MM.1S (cell line): ENCODE measurements around the gene GHRL.

Source experiments
- DNase-seq: peaks from one replicate; pipeline ENCODE4 v3.0.0-alpha.2; 2015
- H2AFZ ChIP-seq: fragments of 300-600 bp; sonication (generic); 2 replicates; pipeline ENCODE4 v1.6.0; 2016; ENCODE audit warnings: antibody characterized with exemption, low read length
- H3F3A ChIP-seq: fragments of 300-600 bp; sonication (generic); 2 replicates; pipeline ENCODE4 v1.6.1; 2016; ENCODE audit warnings: mild to moderate bottlenecking, antibody characterized with exemption, low read length, moderate library complexity, mixed read lengths; ENCODE audit not compliant: insufficient read depth
- H3K27ac ChIP-seq: fragments of 300-600 bp; sonication (generic); 2 replicates; pipeline ENCODE4 v1.5.1; 2016; ENCODE audit warnings: mild to moderate bottlenecking, low read length
- H3K27me3 ChIP-seq: fragments of 300-600 bp; sonication (generic); replicated peaks from 2 replicates; pipeline ENCODE4 v1.6.0; 2016; ENCODE audit warnings: low read length; ENCODE audit not compliant: insufficient read depth
- H3K36me3 ChIP-seq: fragments of 300-600 bp; sonication (generic); replicated peaks from 2 replicates; pipeline ENCODE4 v1.6.1; 2016; ENCODE audit warnings: mild to moderate bottlenecking, low read length, mixed read lengths; ENCODE audit not compliant: insufficient read depth
- H3K4me1 ChIP-seq: fragments of 300-600 bp; sonication (generic); 2 replicates; pipeline ENCODE4 v1.6.1; 2016; ENCODE audit warnings: low read length, mixed read lengths
- H3K4me2 ChIP-seq: fragments of 300-600 bp; sonication (generic); 2 replicates; pipeline ENCODE4 v1.6.0; 2016; ENCODE audit warnings: low read depth, low read length
- H3K4me3 ChIP-seq: fragments of 300-600 bp; sonication (generic); 2 replicates; pipeline ENCODE4 v1.5.1; 2016; ENCODE audit warnings: low read length, mixed read lengths
- H3K79me2 ChIP-seq: fragments of 300-600 bp; sonication (generic); 2 replicates; pipeline ENCODE4 v1.6.1; 2016; ENCODE audit warnings: mixed run types, low read length, mixed read lengths
- H3K9ac ChIP-seq: fragments of 300-600 bp; sonication (generic); 2 replicates; pipeline ENCODE4 v1.6.1; 2016; ENCODE audit warnings: low read length, mixed read lengths
- H3K9me2 ChIP-seq: fragments of 300-600 bp; sonication (generic); replicated peaks from 2 replicates; pipeline ENCODE4 v1.6.1; 2016; ENCODE audit warnings: mild to moderate bottlenecking, low read length, mixed read lengths; ENCODE audit not compliant: insufficient read depth
- H3K9me3 ChIP-seq: fragments of 300-600 bp; sonication (generic); replicated peaks from 2 replicates; pipeline ENCODE4 v1.6.1; 2016; ENCODE audit warnings: mild to moderate bottlenecking, low read length, mixed read lengths; ENCODE audit not compliant: insufficient read depth
- H4K20me1 ChIP-seq: fragments of 300-600 bp; sonication (generic); 2 replicates; pipeline ENCODE4 v1.6.1; 2016; ENCODE audit warnings: mild to moderate bottlenecking, low read length, moderate library complexity, mixed read lengths; ENCODE audit not compliant: insufficient read depth
- EZH2 ChIP-seq: fragments of 300-600 bp; sonication (generic); optimal IDR thresholded peaks from 2 replicates; pipeline ENCODE3; 2017; ENCODE audit warnings: low read depth, mild to moderate bottlenecking, antibody characterized with exemption, low read length, mixed read lengths
- EZH2phosphoT487 ChIP-seq: fragments of 300-600 bp; sonication (generic); IDR thresholded peaks from 2 replicates; pipeline ENCODE4 v1.6.1; 2018; ENCODE audit warnings: antibody characterized with exemption, low read length
- TF ChIP-seq, protein P1 (sequence below): fragments of 300-600 bp; sonication (generic); IDR thresholded peaks from 2 replicates; pipeline ENCODE4 v1.5.1; 2016; ENCODE audit warnings: antibody characterized with exemption, low read length, mixed read lengths

Gene GHRL

DNA sequence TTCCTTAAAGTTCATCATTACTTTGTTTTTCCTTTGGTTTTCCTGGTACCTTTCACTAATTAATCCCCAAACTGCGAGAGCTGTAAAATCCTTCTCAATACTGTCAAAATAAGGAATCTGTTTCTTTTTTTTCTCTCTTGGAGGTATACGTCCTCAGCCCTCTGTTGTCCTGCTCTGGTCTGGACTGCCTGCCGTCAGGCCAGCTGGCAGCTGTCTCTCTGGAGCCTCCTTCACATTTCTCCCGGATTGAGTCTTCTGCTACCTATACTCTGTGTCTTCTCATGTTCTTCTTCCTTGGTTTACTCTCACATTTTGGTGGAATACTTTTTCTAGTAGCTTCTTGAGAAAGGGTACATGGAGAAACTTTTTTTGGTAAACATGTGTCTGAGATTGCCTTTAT lies 30.7 kb downstream of the GHRL start:
- TF ChIP-seq, protein P1, sequence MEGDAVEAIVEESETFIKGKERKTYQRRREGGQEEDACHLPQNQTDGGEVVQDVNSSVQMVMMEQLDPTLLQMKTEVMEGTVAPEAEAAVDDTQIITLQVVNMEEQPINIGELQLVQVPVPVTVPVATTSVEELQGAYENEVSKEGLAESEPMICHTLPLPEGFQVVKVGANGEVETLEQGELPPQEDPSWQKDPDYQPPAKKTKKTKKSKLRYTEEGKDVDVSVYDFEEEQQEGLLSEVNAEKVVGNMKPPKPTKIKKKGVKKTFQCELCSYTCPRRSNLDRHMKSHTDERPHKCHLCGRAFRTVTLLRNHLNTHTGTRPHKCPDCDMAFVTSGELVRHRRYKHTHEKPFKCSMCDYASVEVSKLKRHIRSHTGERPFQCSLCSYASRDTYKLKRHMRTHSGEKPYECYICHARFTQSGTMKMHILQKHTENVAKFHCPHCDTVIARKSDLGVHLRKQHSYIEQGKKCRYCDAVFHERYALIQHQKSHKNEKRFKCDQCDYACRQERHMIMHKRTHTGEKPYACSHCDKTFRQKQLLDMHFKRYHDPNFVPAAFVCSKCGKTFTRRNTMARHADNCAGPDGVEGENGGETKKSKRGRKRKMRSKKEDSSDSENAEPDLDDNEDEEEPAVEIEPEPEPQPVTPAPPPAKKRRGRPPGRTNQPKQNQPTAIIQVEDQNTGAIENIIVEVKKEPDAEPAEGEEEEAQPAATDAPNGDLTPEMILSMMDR = no peak
- TF ChIP-seq EZH2 (no peak), EZH2phosphoT487 (no peak)
- no peaks in the 10 kb centered on the region for H3K9me2 ChIP-seq
- no peaks in the 10 kb centered on the region for H3K9me3 ChIP-seq
- DNase-seq = no peak
- H3K27ac ChIP-seq = no peak overlapping the region
- H3K4me2 ChIP-seq = no peak overlapping the region
- H3K9ac ChIP-seq = no peak overlapping the region
- peaks cover 11% of the 10 kb centered on the region for H3K36me3 ChIP-seq
- H2AFZ ChIP-seq = no peak overlapping the region
- no peak overlapping the region for H3K4me3 ChIP-seq
- H4K20me1 ChIP-seq = 0 out of 2 replicates have a peak, but pooled peaks cover 4% of the 10 kb centered on the region
- H3K27me3 ChIP-seq = no peaks in the 10 kb centered on the region
- H3K79me2 ChIP-seq = peaks cover 88% of the 10 kb centered on the region
- H3F3A ChIP-seq = no peaks in the 10 kb centered on the region
- H3K4me1 ChIP-seq = no peaks in the 10 kb centered on the region

DNA sequence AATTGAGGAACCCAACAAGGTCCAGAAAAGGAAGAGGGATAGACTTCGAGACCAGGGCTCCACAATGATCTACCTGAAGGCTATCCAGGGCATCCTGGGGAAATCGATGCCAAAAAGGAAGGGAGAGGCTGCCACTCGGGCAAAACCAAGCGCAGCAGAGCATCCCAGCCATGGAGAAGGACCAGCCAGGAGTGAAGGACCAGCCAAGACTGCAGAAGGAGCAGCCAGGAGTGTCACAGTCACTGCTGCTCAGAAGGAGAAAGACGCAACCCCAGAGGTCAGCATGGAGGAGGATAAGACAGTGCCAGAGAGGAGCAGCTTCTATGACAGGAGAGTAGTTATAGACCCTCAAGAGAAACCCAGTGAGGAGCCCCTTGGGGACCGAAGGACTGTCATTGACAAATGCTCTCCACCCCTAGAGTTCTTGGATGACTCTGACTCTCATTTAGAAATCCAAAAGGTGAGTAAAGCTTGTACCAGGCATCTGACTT lies 32.5 kb downstream of the GHRL start:
- Histone ChIP-seq H3K4me2 (no peak overlapping the region), H2AFZ (no peak overlapping the region), H3K4me3 (no peak overlapping the region), H3K79me2 (peaks cover 87% of the 10 kb centered on the region), H3K27me3 (no peaks in the 10 kb centered on the region), H3K27ac (no peak overlapping the region), H3K9me3 (no peaks in the 10 kb centered on the region), H3K9me2 (no peaks in the 10 kb centered on the region), H3F3A (no peaks in the 10 kb centered on the region), H3K36me3 (peaks cover 7% of the 10 kb centered on the region; the same call in 1 of the 2 replicates), H3K4me1 (no peaks in the 10 kb centered on the region), H3K9ac (no peak overlapping the region), H4K20me1 (0 out of 2 replicates have a peak, but pooled peaks cover 4% of the 10 kb centered on the region)
- TF ChIP-seq EZH2phosphoT487 (no peak), EZH2 (no peak)
- TF ChIP-seq, protein P1 = no peak
- DNase-seq = no peak

DNA sequence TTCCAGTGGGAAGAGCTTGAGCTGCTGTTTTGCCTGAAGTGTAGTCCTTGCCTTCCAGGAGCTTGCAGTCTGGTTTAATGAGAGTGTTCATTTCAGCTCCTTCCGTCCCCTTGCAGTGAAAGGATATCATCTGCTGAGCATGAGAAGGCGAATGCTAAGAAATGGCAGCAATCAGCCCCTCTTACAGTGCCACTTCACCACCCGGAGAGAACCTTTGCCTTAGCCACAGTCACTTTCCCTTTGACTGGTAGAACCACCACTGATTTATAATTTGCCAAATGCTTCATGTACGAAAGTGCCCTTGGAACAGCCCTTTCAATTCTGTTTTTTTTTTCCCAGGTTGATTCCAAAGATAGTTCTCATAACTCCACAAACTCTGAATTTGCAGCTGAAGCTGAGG lies 32.9 kb downstream of the GHRL start:
- H3F3A ChIP-seq = no peaks in the 10 kb centered on the region
- no peak overlapping the region for H3K4me3 ChIP-seq
- no peaks in the 10 kb centered on the region for H3K4me1 ChIP-seq
- no peaks in the 10 kb centered on the region for H3K9me3 ChIP-seq
- no peak for TF ChIP-seq EZH2phosphoT487
- TF ChIP-seq, protein P1 = no peak
- TF ChIP-seq EZH2 = no peak
- H3K27me3 ChIP-seq = no peaks in the 10 kb centered on the region
- no peak overlapping the region for H3K4me2 ChIP-seq
- H3K9ac ChIP-seq = no peak overlapping the region
- H3K79me2 ChIP-seq = peaks cover 88% of the 10 kb centered on the region
- H3K27ac ChIP-seq = no peak overlapping the region
- 0 out of 2 replicates have a peak, but pooled peaks cover 4% of the 10 kb centered on the region for H4K20me1 ChIP-seq
- H3K9me2 ChIP-seq = no peaks in the 10 kb centered on the region
- no peak for DNase-seq
- H2AFZ ChIP-seq = no peak overlapping the region
- peaks cover 7% of the 10 kb centered on the region; the same call in 1 of the 2 replicates for H3K36me3 ChIP-seq
